Endodermal cell (in vitro differentiated cells): Measurements from ENCODE around the gene DLGAP1. TPM values are rescaled to one million over a fixed set of nuclear protein-coding genes. Genes with fewer than 3 reads are reported as not detected.

Experiments
- DNase-seq: peaks from one replicate; pipeline ENCODE4 v3.0.0-alpha.2; 2017
- H3K27ac ChIP-seq: 2 replicates; pipeline ENCODE4 v1.5.1; 2013; ENCODE audit warnings: mild to moderate bottlenecking, low read depth, low read length, moderate library complexity
- H3K27me3 ChIP-seq: 2 replicates; pipeline ENCODE4 v1.6.1; 2013; ENCODE audit warnings: mild to moderate bottlenecking, low read length, moderate library complexity; ENCODE audit not compliant: insufficient read depth, control insufficient read depth, poor library complexity, severe bottlenecking
- H3K36me3 ChIP-seq: 2 replicates; pipeline ENCODE4 v1.7.0; 2013; ENCODE audit warnings: mild to moderate bottlenecking, low read length, moderate library complexity; ENCODE audit not compliant: control insufficient read depth, insufficient read depth
- H3K4me1 ChIP-seq: one replicate; pipeline ENCODE4 v1.7.0; 2013; ENCODE audit warnings: low read length; ENCODE audit not compliant: control insufficient read depth, insufficient read depth
- H3K4me3 ChIP-seq: 2 replicates; pipeline ENCODE4 v1.5.1; 2013; ENCODE audit warnings: mild to moderate bottlenecking, low read length, moderate library complexity
- H3K9ac ChIP-seq: 2 replicates; pipeline ENCODE4 v1.6.1; 2013; ENCODE audit warnings: mild to moderate bottlenecking, low read length, moderate library complexity; ENCODE audit not compliant: poor library complexity, severe bottlenecking; ENCODE audit errors: extremely low read depth
- H3K9me3 ChIP-seq: 2 replicates; pipeline ENCODE4 v1.6.1; 2013; ENCODE audit warnings: mild to moderate bottlenecking, low read length, moderate library complexity; ENCODE audit not compliant: control insufficient read depth
- H3K27ac Mint-ChIP-seq: 2 replicates; pipeline ENCODE4 v1.8.0; 2020; ENCODE audit warnings: mixed read lengths
- H3K27me3 Mint-ChIP-seq: 2 replicates; pipeline ENCODE4 v1.8.0; 2021; ENCODE audit warnings: mild to moderate bottlenecking, mixed read lengths; ENCODE audit not compliant: insufficient read depth
- H3K36me3 Mint-ChIP-seq: 2 replicates; pipeline ENCODE4 v1.8.0; 2020; ENCODE audit warnings: low read depth, mixed read lengths
- H3K4me1 Mint-ChIP-seq: 2 replicates; pipeline ENCODE4 v1.8.0; 2020; ENCODE audit warnings: mixed read lengths
- H3K4me3 Mint-ChIP-seq: 2 replicates; pipeline ENCODE4 v1.8.0; 2020; ENCODE audit warnings: mild to moderate bottlenecking, moderate library complexity, mixed read lengths
- H3K9me3 Mint-ChIP-seq: 2 replicates; pipeline ENCODE4 v1.8.0; 2020; ENCODE audit warnings: mild to moderate bottlenecking, mixed read lengths
- WGBS, 2 experiments: methylation state at CpG; one replicate each; pipeline versions ENCODE4 v1.1.5 to v1.1.7; 2013; ENCODE audit warnings: missing lambda C conversion rate in 2 of 2, mixed read lengths in 1 of 2; ENCODE audit not compliant: insufficient coverage in 1 of 2, insufficient read length in 1 of 2; 5-methylcytosine and 5-hydroxymethylcytosine counted together
- total RNA-seq, 2 donors: library from RNA; stranded (reverse); fragmentation: NEBNext Ultra II Directional in 1 of 2; extraction: Animal tissue kit (Norgen Biotek cat#: 25700) in 1 of 2; gene quantifications; 2 replicates in 1 of 2; 3 replicates in 1 of 2; pipeline ENCODE4 v1.2.1, GENCODE V29; 2021
- TF ChIP-seq, protein P1 (sequence below): fragments of 200-600 bp; sonication (generic); conservative IDR thresholded peaks from 2 replicates; pipeline ENCODE4 v1.5.0; 2021; ENCODE audit warnings: antibody characterized with exemption, mild to moderate bottlenecking

The DLGAP1 gene
- total RNA-seq, 2 donors from 2014 or later: 11.5 to 21.5 TPM

GRCh38 chr18:3683483-3683882 is 771.6 kb downstream of the DLGAP1 start:
- no peak overlapping the region for H3K27ac Mint-ChIP-seq
- H3K36me3 Mint-ChIP-seq: peaks cover 10% of the 10 kb centered on the region
- H3K4me3 Mint-ChIP-seq: no peak overlapping the region
- no peak overlapping the region for H3K4me3 ChIP-seq
- no peak overlapping the region for H3K27ac ChIP-seq
- H3K9me3 Mint-ChIP-seq: peaks cover 24% of the 10 kb centered on the region
- H3K36me3 ChIP-seq: no peaks in the 10 kb centered on the region
- no peaks in the 10 kb centered on the region for H3K27me3 ChIP-seq
- peaks cover 24% of the 10 kb centered on the region for H3K9me3 ChIP-seq
- H3K4me1 Mint-ChIP-seq: no peaks in the 10 kb centered on the region
- no peak overlapping the region for H3K9ac ChIP-seq
- no peak for DNase-seq
- TF ChIP-seq, protein P1, sequence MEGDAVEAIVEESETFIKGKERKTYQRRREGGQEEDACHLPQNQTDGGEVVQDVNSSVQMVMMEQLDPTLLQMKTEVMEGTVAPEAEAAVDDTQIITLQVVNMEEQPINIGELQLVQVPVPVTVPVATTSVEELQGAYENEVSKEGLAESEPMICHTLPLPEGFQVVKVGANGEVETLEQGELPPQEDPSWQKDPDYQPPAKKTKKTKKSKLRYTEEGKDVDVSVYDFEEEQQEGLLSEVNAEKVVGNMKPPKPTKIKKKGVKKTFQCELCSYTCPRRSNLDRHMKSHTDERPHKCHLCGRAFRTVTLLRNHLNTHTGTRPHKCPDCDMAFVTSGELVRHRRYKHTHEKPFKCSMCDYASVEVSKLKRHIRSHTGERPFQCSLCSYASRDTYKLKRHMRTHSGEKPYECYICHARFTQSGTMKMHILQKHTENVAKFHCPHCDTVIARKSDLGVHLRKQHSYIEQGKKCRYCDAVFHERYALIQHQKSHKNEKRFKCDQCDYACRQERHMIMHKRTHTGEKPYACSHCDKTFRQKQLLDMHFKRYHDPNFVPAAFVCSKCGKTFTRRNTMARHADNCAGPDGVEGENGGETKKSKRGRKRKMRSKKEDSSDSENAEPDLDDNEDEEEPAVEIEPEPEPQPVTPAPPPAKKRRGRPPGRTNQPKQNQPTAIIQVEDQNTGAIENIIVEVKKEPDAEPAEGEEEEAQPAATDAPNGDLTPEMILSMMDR: no peak
- H3K27me3 Mint-ChIP-seq: no peaks in the 10 kb centered on the region
- H3K4me1 ChIP-seq: no peaks in the 10 kb centered on the region
- 85 to 94% methylated on average over 2 of the region's 3 CpGs for WGBS, 2 experiments

GRCh38 chr18:3682061-3682460 is 773.0 kb downstream of the DLGAP1 start:
- H3K27me3 ChIP-seq: no peaks in the 10 kb centered on the region
- peak; percentile 7 for DNase-seq
- no peaks in the 10 kb centered on the region for H3K36me3 ChIP-seq
- H3K9ac ChIP-seq: no peak overlapping the region
- no peak overlapping the region for H3K4me3 ChIP-seq
- H3K27ac Mint-ChIP-seq: no peak overlapping the region
- H3K9me3 Mint-ChIP-seq: peaks cover 21% of the 10 kb centered on the region
- H3K4me1 ChIP-seq: no peaks in the 10 kb centered on the region
- H3K27ac ChIP-seq: no peak overlapping the region
- WGBS, 2 experiments: 100% methylated on average over 2 of the region's 3 CpGs; no CpG with 5 or more reads in 1 of the 2 experiments
- H3K4me3 Mint-ChIP-seq: no peak overlapping the region
- TF ChIP-seq, protein P1: no peak
- H3K9me3 ChIP-seq: peaks cover 14% of the 10 kb centered on the region
- no peaks in the 10 kb centered on the region for H3K4me1 Mint-ChIP-seq
- H3K36me3 Mint-ChIP-seq: peaks cover 10% of the 10 kb centered on the region
- H3K27me3 Mint-ChIP-seq: no peaks in the 10 kb centered on the region

- WGBS, 2 experiments: 95 to 98% methylated on average over 3 to 5 of the region's 5 CpGs
- no peaks in the 10 kb centered on the region for H3K27me3 Mint-ChIP-seq
- H3K36me3 Mint-ChIP-seq: peaks cover 8% of the 10 kb centered on the region
- no peaks in the 10 kb centered on the region for H3K27me3 ChIP-seq
- H3K9me3 Mint-ChIP-seq: peaks cover 12% of the 10 kb centered on the region
- no peak overlapping the region for H3K4me3 Mint-ChIP-seq
- peaks cover 8% of the 10 kb centered on the region for H3K9me3 ChIP-seq
- TF ChIP-seq, protein P1: no peak
- no peak overlapping the region for H3K4me3 ChIP-seq
- peak; percentile 11 for DNase-seq
- H3K4me1 ChIP-seq: no peaks in the 10 kb centered on the region
- no peaks in the 10 kb centered on the region for H3K4me1 Mint-ChIP-seq
- H3K36me3 ChIP-seq: no peaks in the 10 kb centered on the region
- H3K27ac Mint-ChIP-seq: no peak overlapping the region
- H3K9ac ChIP-seq: no peak overlapping the region
- H3K27ac ChIP-seq: no peak overlapping the region
Measured at GRCh38 chr18:3679241-3679640, 775.9 kb downstream of the DLGAP1 start.
